Measurements from ENCODE around the gene TTN. TPM values are rescaled to one million over a fixed set of nuclear protein-coding genes. Genes with fewer than 3 reads are reported as not detected.
A peak's percentile ranks its signal among the peaks of the same experiment; 100 is the strongest.

TTN gene
- total and polyA plus RNA-seq, 8 donors: 1.4 to 27.5 (median 2.2) TPM

DNA sequence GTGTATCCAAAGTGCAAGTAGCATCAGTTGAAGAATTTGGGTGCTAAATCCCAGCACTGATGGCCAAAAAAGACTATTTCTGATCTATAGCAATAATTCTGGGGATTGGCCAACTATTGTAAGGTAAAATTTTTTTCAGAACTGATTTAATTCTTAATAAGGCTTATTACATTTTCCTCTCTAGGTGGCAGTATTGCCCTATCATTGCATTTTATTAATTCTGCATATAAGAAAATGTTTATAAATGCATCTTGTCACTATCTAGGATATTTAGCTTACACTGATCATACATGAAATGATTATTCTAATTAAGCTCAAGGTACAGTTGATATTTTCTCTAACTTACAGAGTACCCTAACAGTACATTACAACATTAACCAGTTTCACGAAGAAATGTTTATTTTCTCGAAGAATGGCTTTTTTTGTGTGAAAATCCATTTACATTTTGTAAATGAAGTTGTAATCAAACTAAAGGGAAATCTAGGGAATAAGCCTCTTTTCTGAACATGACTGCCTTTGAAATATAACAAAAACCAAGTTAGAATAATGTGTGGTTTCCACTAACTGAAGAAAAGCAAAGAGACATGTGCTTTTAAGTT lies 11.0 kb downstream of the TTN start:
- Histone ChIP-seq H3K4me3 (no peak overlapping the region), H3K27ac (no peak overlapping the region), H3K4me1 (no peaks in the 10 kb centered on the region), H3K9me3 (no peaks in the 10 kb centered on the region), H3K27me3 (no peaks in the 10 kb centered on the region), H3K36me3 (no peaks in the 10 kb centered on the region)
- TF ChIP-seq, protein P1, sequence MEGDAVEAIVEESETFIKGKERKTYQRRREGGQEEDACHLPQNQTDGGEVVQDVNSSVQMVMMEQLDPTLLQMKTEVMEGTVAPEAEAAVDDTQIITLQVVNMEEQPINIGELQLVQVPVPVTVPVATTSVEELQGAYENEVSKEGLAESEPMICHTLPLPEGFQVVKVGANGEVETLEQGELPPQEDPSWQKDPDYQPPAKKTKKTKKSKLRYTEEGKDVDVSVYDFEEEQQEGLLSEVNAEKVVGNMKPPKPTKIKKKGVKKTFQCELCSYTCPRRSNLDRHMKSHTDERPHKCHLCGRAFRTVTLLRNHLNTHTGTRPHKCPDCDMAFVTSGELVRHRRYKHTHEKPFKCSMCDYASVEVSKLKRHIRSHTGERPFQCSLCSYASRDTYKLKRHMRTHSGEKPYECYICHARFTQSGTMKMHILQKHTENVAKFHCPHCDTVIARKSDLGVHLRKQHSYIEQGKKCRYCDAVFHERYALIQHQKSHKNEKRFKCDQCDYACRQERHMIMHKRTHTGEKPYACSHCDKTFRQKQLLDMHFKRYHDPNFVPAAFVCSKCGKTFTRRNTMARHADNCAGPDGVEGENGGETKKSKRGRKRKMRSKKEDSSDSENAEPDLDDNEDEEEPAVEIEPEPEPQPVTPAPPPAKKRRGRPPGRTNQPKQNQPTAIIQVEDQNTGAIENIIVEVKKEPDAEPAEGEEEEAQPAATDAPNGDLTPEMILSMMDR (IDR thresholded peaks at IDR 0.05): peak; percentile 33 to 55
- intact Hi-C loops (cut with DNase I): loop anchor here in 1 of 2 donors (5.0 kb wide), 1 partner anchor 116 kb away; no protein-coding TSS in a partner anchor
- DNase-seq (peak in 2 of 4 donors; percentile 30 to 57), ATAC-seq (no peak)

DNA sequence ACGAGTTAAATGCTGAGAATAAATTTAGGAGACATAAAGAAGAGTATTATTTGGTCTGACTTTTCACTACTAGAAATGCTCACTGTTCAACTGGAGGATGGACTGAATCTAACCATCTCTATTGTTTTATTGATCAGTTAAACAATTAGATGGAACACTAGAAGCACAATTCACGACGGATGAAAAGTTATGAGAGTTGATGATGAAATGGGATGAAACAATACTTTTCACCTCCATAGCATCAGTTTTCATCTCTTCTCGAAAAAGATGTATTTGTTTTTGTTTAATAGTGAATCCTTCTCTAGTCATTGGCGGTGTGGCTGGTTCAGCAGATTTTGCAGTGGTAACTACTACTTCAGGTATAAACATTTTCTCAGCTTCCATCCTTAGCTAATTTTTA lies 19.3 kb downstream of the TTN start:
- Histone ChIP-seq H3K36me3 (no peaks in the 10 kb centered on the region), H3K27ac (no peak overlapping the region), H3K4me1 (no peaks in the 10 kb centered on the region), H3K9me3 (no peaks in the 10 kb centered on the region), H3K27me3 (no peaks in the 10 kb centered on the region), H3K4me3 (no peak overlapping the region)
- DNase-seq: no peak
- no peak for ATAC-seq
- TF ChIP-seq, protein P1 (IDR thresholded peaks at IDR 0.05): no peak
- intact Hi-C loops (cut with DNase I): no loop called here

DNA sequence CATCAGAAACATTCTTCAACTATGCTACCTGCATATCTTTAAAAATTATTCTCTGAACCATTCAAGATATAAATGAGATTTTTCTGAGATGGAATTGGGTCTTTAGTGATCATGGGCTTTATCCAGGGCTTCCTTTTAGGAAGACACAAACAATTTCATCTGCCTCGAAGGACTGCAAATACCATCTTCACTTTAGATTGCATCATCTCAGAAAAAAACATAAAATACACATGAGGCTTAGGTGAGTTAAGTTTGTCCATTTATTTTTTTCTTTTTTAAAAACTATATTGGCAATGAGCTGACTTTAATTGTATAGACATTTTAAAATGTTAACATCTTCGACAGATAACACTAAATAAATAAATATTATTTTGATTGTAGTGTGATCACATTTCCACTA lies 20.1 kb downstream of the TTN start:
- no peak overlapping the region for H3K4me3 ChIP-seq
- ATAC-seq (no peak), DNase-seq (no peak)
- intact Hi-C loops (cut with DNase I): no loop called here
- TF ChIP-seq, protein P1 (IDR thresholded peaks at IDR 0.05): no peak
- peaks cover 0 to 8% of the 10 kb centered on the region in 2 donors for H3K36me3 ChIP-seq
- H3K27me3 ChIP-seq: no peaks in the 10 kb centered on the region
- H3K27ac ChIP-seq: no peak overlapping the region
- no peaks in the 10 kb centered on the region for H3K4me1 ChIP-seq
- H3K9me3 ChIP-seq: no peaks in the 10 kb centered on the region

DNA sequence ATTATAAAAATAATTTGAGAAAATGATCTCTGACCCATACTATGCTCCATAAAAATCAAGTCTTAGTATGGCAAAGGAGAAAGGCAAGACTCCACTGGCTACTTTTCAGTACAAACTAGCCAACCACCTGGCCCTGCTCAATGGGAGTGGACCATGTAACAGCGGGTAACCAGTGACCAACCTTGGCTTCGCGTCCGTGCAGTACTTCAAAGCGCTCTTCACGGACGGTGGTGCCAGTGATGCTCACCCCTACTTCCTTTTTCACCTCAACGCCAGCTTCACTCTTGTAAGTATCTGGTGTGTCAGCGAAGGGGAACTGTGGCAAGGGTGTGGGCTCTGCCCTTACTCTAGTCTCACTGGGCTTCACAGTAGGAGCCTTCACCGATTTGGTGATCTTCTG lies 23.3 kb downstream of the TTN start:
- ATAC-seq (no peak), DNase-seq (no peak)
- Histone ChIP-seq H3K9me3 (no peaks in the 10 kb centered on the region), H3K36me3 (peaks cover 0 to 8% of the 10 kb centered on the region in 2 donors), H3K4me1 (no peaks in the 10 kb centered on the region), H3K27ac (no peak overlapping the region), H3K4me3 (no peak overlapping the region), H3K27me3 (no peaks in the 10 kb centered on the region)
- intact Hi-C loops (cut with DNase I): no loop called here
- TF ChIP-seq, protein P1 (IDR thresholded peaks at IDR 0.05): no peak

DNA sequence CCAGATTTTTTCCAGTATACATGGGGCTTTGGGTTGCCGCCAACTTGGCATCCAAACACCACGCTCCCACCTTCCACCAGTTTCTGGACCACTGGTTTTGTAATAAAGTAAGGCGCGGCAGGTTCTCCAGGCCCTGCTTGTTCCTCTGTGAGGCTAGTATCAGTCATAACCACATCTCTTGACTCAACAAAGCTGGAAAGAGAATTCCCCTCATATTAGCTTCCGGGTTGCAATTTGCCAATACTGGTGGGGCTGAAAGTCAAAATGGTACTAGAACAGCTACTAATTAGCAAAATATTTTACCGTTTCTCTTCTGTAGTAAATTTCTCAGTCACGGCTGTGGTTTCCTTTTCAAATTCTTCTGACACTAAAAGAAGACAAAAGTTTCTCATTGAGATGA lies 25.0 kb downstream of the TTN start:
- Histone ChIP-seq H3K27ac (no peak overlapping the region), H3K4me3 (no peak overlapping the region), H3K27me3 (no peaks in the 10 kb centered on the region), H3K9me3 (no peaks in the 10 kb centered on the region), H3K36me3 (peaks cover 0 to 8% of the 10 kb centered on the region in 2 donors), H3K4me1 (no peaks in the 10 kb centered on the region)
- no peak for ATAC-seq
- intact Hi-C loops (cut with DNase I): no loop called here
- TF ChIP-seq, protein P1 (IDR thresholded peaks at IDR 0.05): no peak
- no peak for DNase-seq

Data from left lung (tissue), 10 donors.